H9 (cell line): ENCODE data around the gene TAOK1. TPM values are rescaled to one million over a fixed set of nuclear protein-coding genes. Genes with fewer than 3 reads are reported as not detected.

Experiments
- DNase-seq: peaks from one replicate; pipeline ENCODE4 v3.0.0-alpha.2; 2017
- H2AFZ ChIP-seq: one replicate; pipeline ENCODE4 v1.6.1; 2013; ENCODE audit warnings: mild to moderate bottlenecking, low read length, control low read depth, moderate library complexity
- H2AK5ac ChIP-seq: 2 replicates; pipeline ENCODE4 v1.6.1; 2013; ENCODE audit warnings: low read length, control low read depth, mixed read lengths; ENCODE audit not compliant: insufficient read length
- H2BK120ac ChIP-seq: one replicate; pipeline ENCODE4 v1.6.1; 2013; ENCODE audit warnings: low read depth, mild to moderate bottlenecking, low read length, control low read depth, inconsistent platforms; ENCODE audit not compliant: poor library complexity, severe bottlenecking
- H2BK12ac ChIP-seq: 2 replicates; pipeline ENCODE4 v1.6.1; 2013; ENCODE audit warnings: low read length, control low read depth, mixed read lengths, low read depth; ENCODE audit not compliant: insufficient read length
- H2BK15ac ChIP-seq: 2 replicates; pipeline ENCODE4 v1.6.1; 2013; ENCODE audit warnings: low read depth, low read length, control low read depth
- H2BK20ac ChIP-seq: one replicate; pipeline ENCODE4 v1.6.1; 2013; ENCODE audit warnings: low read depth, mild to moderate bottlenecking, low read length, control low read depth, inconsistent platforms; ENCODE audit not compliant: poor library complexity, severe bottlenecking
- H2BK5ac ChIP-seq: 2 replicates; pipeline ENCODE4 v1.6.1; 2013; ENCODE audit warnings: low read length, control low read depth, mixed read lengths; ENCODE audit not compliant: insufficient read length
- H3K14ac ChIP-seq: 2 replicates; pipeline ENCODE4 v1.6.1; 2013; ENCODE audit warnings: low read length, control low read depth; ENCODE audit not compliant: insufficient read depth
- H3K18ac ChIP-seq: 2 replicates; pipeline ENCODE4 v1.6.1; 2013; ENCODE audit warnings: low read depth, mild to moderate bottlenecking, mixed read lengths, low read length, control low read depth; ENCODE audit not compliant: insufficient read length
- H3K23ac ChIP-seq: 2 replicates; pipeline ENCODE4 v1.6.1; 2013; ENCODE audit warnings: low read length, control low read depth, mixed read lengths, low read depth; ENCODE audit not compliant: insufficient read length
- H3K23me2 ChIP-seq: 2 replicates; pipeline ENCODE4 v1.6.1; 2013; ENCODE audit warnings: low read depth, mild to moderate bottlenecking, mixed read lengths, low read length, control low read depth; ENCODE audit not compliant: insufficient read length, poor library complexity, severe bottlenecking
- H3K27ac ChIP-seq: 2 replicates; pipeline ENCODE4 v1.5.1; 2013; ENCODE audit warnings: low read length, control low read depth, mixed read lengths, low read depth; ENCODE audit not compliant: insufficient read length
- H3K27me3 ChIP-seq: 2 replicates; pipeline ENCODE4 v1.6.1; 2013; ENCODE audit warnings: low read length, control low read depth, inconsistent platforms; ENCODE audit not compliant: insufficient read depth
- H3K4ac ChIP-seq: 2 replicates; pipeline ENCODE4 v1.6.1; 2013; ENCODE audit warnings: low read depth, mild to moderate bottlenecking, control low read depth, inconsistent platforms, low read length, moderate library complexity
- H3K4me1 ChIP-seq: 2 replicates; pipeline ENCODE4 v1.6.1; 2013; ENCODE audit warnings: low read length, control low read depth, inconsistent platforms; ENCODE audit not compliant: insufficient read depth
- H3K4me2 ChIP-seq: 2 replicates; pipeline ENCODE4 v1.6.1; 2013; ENCODE audit warnings: low read length, control low read depth, mixed read lengths; ENCODE audit not compliant: insufficient read length, insufficient read depth
- H3K56ac ChIP-seq: 2 replicates; pipeline ENCODE4 v1.6.1; 2013; ENCODE audit warnings: low read depth, mild to moderate bottlenecking, mixed read lengths, low read length, control low read depth; ENCODE audit not compliant: insufficient read length
- H3K79me1 ChIP-seq: 2 replicates; pipeline ENCODE4 v1.6.1; 2013; ENCODE audit warnings: low read depth, mild to moderate bottlenecking, moderate library complexity, low read length, control low read depth, inconsistent platforms; ENCODE audit not compliant: insufficient read depth, poor library complexity, severe bottlenecking
- H3K79me2 ChIP-seq: 2 replicates; pipeline ENCODE4 v1.6.1; 2013; ENCODE audit warnings: low read length, control low read depth, inconsistent platforms; ENCODE audit not compliant: insufficient read depth
- H3K9ac ChIP-seq: 2 replicates; pipeline ENCODE4 v1.6.1; 2013; ENCODE audit warnings: low read length, control low read depth, mixed read lengths; ENCODE audit not compliant: insufficient read length; ENCODE audit errors: extremely low read depth
- H3K9me3 ChIP-seq: one replicate; pipeline ENCODE4 v1.6.1; 2013; ENCODE audit warnings: low read depth, low read length, inconsistent platforms; ENCODE audit not compliant: control insufficient read depth
- H3T11ph ChIP-seq: one replicate; pipeline ENCODE4 v1.6.1; 2013; ENCODE audit warnings: mild to moderate bottlenecking, low read length, control low read depth, inconsistent platforms
- H4K20me1 ChIP-seq: one replicate; pipeline ENCODE4 v1.6.1; 2013; ENCODE audit not compliant: control insufficient read depth, insufficient read length, insufficient read depth
- H4K5ac ChIP-seq: 2 replicates; pipeline ENCODE4 v1.6.1; 2013; ENCODE audit warnings: low read depth, mild to moderate bottlenecking, mixed read lengths, low read length, control low read depth; ENCODE audit not compliant: insufficient read length
- H4K8ac ChIP-seq: replicated peaks from 2 replicates; pipeline ENCODE4 v1.6.1; 2013; ENCODE audit warnings: low read length, control low read depth, mixed read lengths, low read depth; ENCODE audit not compliant: insufficient read length
- H4K91ac ChIP-seq: 2 replicates; pipeline ENCODE4 v1.6.1; 2013; ENCODE audit warnings: low read depth, mild to moderate bottlenecking, moderate library complexity, mixed read lengths, low read length, control low read depth; ENCODE audit not compliant: insufficient read length
- H3K27ac Mint-ChIP-seq, 3 experiments: 2 replicates in 2 of 3; 3 replicates in 1 of 3; pipeline ENCODE4 v1.8.0; 2020 to 2021; ENCODE audit warnings: mixed read lengths in 3 of 3, mild to moderate bottlenecking in 1 of 3, moderate library complexity in 1 of 3
- H3K27me3 Mint-ChIP-seq: 2 replicates; pipeline ENCODE4 v1.8.0; 2021; ENCODE audit warnings: low read depth, mild to moderate bottlenecking, moderate library complexity, mixed read lengths
- H3K36me3 Mint-ChIP-seq, 3 experiments: 2 replicates in 2 of 3; 3 replicates in 1 of 3; pipeline ENCODE4 v1.8.0; 2020 to 2021; ENCODE audit warnings: low read depth in 3 of 3, mixed read lengths in 3 of 3; ENCODE audit not compliant: insufficient read depth in 1 of 3
- H3K4me1 Mint-ChIP-seq, 2 experiments: 2 replicates each; pipeline ENCODE4 v1.8.0; 2020; ENCODE audit warnings: mixed read lengths in 2 of 2
- H3K4me3 Mint-ChIP-seq, 2 experiments: 2 replicates in 1 of 2; 3 replicates in 1 of 2; pipeline ENCODE4 v1.8.0; 2020 to 2021; ENCODE audit warnings: mild to moderate bottlenecking in 2 of 2, mixed read lengths in 2 of 2, moderate library complexity in 1 of 2
- H3K9me3 Mint-ChIP-seq, 2 experiments: 2 replicates in 1 of 2; 3 replicates in 1 of 2; pipeline ENCODE4 v1.8.0; 2020; ENCODE audit warnings: mild to moderate bottlenecking in 2 of 2, mixed read lengths in 2 of 2, moderate library complexity in 1 of 2
- CTCF ChIP-seq: fragments of 200-600 bp; sonication (generic); conservative IDR thresholded peaks from 3 replicates; pipeline ENCODE4 v1.8.0; 2021; ENCODE audit warnings: antibody characterized with exemption, mild to moderate bottlenecking
- WGBS: extraction: QIAGEN DNeasy Blood & Tissue Kit; methylation state at CpG from one replicate; pipeline ENCODE4 v1.1.7; 2013; ENCODE audit warnings: missing lambda C conversion rate, low lambda C conversion rate, mixed read lengths; ENCODE audit not compliant: insufficient read length; ENCODE audit errors: extremely low coverage; 5-methylcytosine and 5-hydroxymethylcytosine counted together
- total RNA-seq: library from RNA; stranded (reverse); gene quantifications from 2 replicates; pipeline ENCODE4 v1.2.1, GENCODE V29; 2021

The TAOK1 gene
- total RNA-seq, 1 experiment from 2014 or later: 93.0 TPM

GRCh38 chr17:29565643-29566472 is 175.7 kb downstream of the TAOK1 start:
- H3K14ac ChIP-seq: no peak overlapping the region
- H4K20me1 ChIP-seq: no peaks in the 10 kb centered on the region
- H3K4me1 ChIP-seq: no peaks in the 10 kb centered on the region
- peaks cover 8% of the 10 kb centered on the region; the same call in 1 of the 2 replicates for H3K27me3 ChIP-seq
- H2AK5ac ChIP-seq: no peak overlapping the region
- Mint-ChIP-seq H3K4me1 (peaks cover 13 to 16% of the 10 kb centered on the region in 2 experiments), H3K27me3 (peaks cover 51% of the 10 kb centered on the region), H3K9me3 (no peaks in the 10 kb centered on the region; a peak in 1 of 5 replicates), H3K27ac (no peak overlapping the region), H3K36me3 (peaks cover 0 to 5% (median 5%) of the 10 kb centered on the region in 3 experiments; a peak in 5 of 7 replicates), H3K4me3 (peak overlapping the region; percentile 68 to 86)
- peaks cover 21% of the 10 kb centered on the region for H3K23me2 ChIP-seq
- peak; percentile 82 for DNase-seq
- H2BK5ac ChIP-seq: no peak overlapping the region
- no peak overlapping the region for H2BK15ac ChIP-seq
- no peak overlapping the region for H3T11ph ChIP-seq
- H3K9ac ChIP-seq: no peak overlapping the region
- no peaks in the 10 kb centered on the region for H3K79me1 ChIP-seq
- H3K79me2 ChIP-seq: no peaks in the 10 kb centered on the region
- H2BK20ac ChIP-seq: no peak overlapping the region
- H2BK120ac ChIP-seq: no peak overlapping the region
- H4K5ac ChIP-seq: no peak overlapping the region
- peak overlapping the region; percentile 77 for H3K4me2 ChIP-seq
- H3K4ac ChIP-seq: no peak overlapping the region
- no peak overlapping the region for H4K8ac ChIP-seq
- H3K56ac ChIP-seq: no peak overlapping the region
- H3K9me3 ChIP-seq: no peaks in the 10 kb centered on the region
- no peak overlapping the region for H3K23ac ChIP-seq
- H3K18ac ChIP-seq: no peak overlapping the region
- WGBS: no CpG with 5 or more reads among the region's 55 CpGs
- no peak overlapping the region for H2BK12ac ChIP-seq
- H3K27ac ChIP-seq: no peak overlapping the region
- no peak overlapping the region for H4K91ac ChIP-seq
- H2AFZ ChIP-seq: no peak overlapping the region
- TF ChIP-seq CTCF: peak; percentile 48; the same call in 2 of the 3 replicates
